GM21367 (cell line): ENCODE results near the gene TSPEAR.

Experiments
- ATAC-seq: cut with Tn5 transposase; IDR thresholded peaks from one replicate; pipeline ENCODE4 v1.9.1; 2021; ENCODE audit not compliant: unreplicated experiment

TSPEAR gene

GRCh38 chr21:44521928-44522752 lies 189.2 kb downstream of the TSPEAR start:
- ATAC-seq: no peak

GRCh38 chr21:44521301-44521927 lies 190.0 kb downstream of the TSPEAR start:
- no peak for ATAC-seq

DNA sequence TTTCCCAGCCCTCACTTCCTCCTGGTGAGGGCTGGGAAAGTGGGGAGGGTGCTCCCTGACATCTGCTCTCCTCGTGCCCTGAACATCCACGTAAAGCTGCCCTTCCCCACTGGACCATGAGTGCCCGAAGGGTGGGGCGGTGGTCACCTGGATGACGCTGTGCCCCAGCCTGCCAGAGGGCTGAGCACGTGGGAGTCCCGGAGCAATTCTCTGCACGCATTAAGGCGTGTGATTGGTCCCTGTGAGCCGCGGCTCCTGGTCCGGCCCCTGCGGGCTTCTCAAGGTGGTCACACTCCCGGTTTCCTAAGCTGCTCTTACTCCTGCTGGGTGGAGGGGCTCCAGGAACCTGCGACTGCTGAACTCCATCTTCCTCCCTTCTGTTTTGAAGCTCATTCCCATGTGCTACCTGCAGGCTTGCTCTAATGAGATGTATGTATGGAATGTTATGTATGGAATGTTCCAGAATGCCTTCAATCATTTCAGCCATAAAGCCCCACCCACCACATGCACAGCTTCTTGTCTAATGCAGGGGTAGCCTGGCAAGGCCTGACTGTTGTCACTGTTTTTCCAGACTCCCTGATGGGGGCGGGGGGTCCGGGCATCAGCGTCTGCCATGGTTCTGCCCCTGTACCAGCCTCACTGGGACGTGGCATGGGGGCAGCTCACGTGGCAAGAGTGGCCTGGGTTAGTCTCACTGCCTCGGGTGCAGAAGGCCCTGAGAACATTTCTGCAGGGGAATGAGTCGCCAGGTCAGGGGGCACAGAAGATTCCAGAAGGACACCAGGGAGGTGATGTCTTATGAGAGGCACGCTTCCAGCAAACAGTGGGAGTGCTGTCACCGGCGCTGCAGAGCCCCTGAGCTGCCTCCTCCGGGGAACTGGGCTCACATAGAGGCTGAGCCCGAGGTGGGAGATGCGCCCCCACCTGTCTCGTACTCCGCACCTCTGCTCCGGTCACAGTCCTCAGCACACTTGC lies 190.8 kb downstream of the TSPEAR start:
- ATAC-seq: no peak

GRCh38 chr21:44519346-44520325 lies 191.7 kb downstream of the TSPEAR start:
- ATAC-seq: no peak

- no peak for ATAC-seq
Observed at GRCh38 chr21:44518686-44519085, 192.7 kb downstream of the TSPEAR start.

- ATAC-seq: no peak
Observed at GRCh38 chr21:44517175-44517899, 194.0 kb downstream of the TSPEAR start.

GRCh38 chr21:44516828-44517174 lies 194.6 kb downstream of the TSPEAR start:
- ATAC-seq: no peak

DNA sequence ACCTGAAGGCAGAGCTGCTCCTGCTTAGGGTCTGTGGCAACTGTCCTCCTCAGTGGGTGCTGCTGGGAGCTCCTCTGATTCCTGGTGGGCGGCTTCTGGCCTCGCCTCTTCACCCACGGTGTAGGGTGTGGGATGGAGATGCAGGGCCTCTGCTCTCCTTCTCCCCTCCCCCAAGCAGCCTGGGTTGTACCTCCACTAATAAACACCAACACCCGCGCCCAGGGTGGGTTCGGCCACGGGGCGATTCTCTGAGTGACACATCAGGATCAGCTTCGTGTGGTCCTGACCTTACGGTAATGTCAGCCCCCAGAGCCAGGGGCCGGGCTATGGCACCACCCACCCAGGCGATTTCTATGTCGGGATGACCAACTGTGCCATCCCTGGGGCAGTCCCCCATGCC lies 195.0 kb downstream of the TSPEAR start:
- ATAC-seq: no peak

DNA sequence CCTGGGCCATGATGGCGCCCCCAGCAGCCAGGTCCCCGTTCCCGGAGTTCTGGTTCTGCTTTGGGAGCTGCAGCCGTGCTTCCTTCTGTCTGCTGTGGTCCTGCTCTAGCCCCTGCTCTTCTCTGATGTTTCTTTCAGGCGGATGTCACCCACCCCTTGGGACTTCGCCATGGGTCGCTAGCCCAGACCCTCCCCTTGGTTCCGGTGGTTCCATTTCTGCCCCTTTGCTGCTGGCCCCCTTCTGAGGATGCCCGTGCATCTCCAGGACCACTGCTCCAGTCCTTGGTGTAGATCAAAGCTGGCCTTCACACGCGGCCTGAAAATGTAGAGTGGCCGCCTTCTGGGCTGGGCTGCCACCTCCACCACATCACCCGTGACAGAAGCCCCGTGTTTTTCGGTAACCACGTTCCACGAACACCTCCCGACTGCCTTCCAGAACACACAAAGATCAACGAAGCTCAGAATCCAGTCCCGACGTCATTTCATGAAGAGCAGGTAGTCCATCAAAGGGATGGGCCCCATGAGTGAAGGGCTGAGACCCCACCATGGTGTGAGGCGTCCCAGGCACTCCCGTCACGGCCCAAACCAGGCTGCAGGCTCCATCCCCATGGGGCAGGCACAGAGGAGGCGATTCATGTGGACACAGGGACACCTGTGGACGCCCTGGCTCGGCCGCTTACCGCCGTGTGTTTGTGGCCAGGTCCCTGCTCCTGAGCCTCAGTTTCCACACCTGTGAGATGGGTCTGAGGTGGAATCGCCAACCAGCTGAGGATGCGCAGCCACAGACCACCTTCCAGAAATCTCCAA lies 195.8 kb downstream of the TSPEAR start:
- no peak for ATAC-seq

- no peak for ATAC-seq
Observed at GRCh38 chr21:44514746-44515358, 196.5 kb downstream of the TSPEAR start.

DNA sequence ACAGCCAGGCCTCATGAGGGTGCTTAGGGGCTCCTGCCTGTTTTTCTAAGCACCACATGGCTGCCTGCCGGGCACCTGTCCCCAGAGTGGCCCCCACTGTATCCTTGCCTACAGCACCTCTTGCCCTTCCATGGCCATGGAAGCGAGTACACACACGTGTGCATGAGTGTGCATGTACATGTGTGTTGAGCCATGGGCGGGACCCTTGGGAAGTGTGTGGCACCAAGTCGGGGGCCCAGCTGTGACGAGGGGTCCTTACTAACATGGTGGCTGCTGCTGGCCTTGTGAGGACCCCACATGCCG lies 197.2 kb downstream of the TSPEAR start:
- ATAC-seq: no peak

GRCh38 chr21:44513389-44514217 lies 197.8 kb downstream of the TSPEAR start:
- no peak for ATAC-seq

- ATAC-seq: no peak
Observed at GRCh38 chr21:44512496-44513388, 198.6 kb downstream of the TSPEAR start.

- no peak for ATAC-seq
Observed at GRCh38 chr21:44511938-44512275, 199.5 kb downstream of the TSPEAR start.

DNA sequence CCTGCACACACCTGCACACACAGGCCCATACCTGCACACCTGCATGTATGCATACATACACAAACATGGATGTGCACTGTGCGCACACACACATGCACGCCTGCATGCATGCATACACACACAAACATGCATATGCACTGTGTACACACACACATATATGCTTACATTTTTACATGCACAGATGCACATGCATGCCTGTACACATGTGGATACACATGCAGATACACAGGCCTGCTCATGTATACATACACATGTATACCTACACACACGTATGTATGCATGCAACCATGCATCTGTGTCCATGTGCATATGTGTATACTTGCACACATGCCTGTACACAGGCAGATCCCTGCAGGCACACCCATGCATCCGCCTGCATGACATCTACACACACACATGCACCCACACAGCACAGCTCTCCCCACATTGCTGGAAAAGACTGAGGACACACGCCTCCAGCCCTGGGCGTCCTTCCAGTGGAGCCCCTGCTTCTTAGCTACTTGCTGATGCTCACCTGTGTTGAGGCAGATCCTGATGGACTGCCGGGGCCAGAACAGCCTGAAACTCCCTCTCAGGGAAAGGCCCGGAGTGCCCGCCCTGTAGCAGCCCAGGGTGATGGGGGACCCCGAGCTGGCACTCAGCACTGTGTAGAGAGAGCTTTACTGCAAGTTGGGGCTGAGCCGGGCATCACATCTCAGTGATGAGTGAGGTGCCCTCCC lies 200.0 kb downstream of the TSPEAR start:
- no peak for ATAC-seq

DNA sequence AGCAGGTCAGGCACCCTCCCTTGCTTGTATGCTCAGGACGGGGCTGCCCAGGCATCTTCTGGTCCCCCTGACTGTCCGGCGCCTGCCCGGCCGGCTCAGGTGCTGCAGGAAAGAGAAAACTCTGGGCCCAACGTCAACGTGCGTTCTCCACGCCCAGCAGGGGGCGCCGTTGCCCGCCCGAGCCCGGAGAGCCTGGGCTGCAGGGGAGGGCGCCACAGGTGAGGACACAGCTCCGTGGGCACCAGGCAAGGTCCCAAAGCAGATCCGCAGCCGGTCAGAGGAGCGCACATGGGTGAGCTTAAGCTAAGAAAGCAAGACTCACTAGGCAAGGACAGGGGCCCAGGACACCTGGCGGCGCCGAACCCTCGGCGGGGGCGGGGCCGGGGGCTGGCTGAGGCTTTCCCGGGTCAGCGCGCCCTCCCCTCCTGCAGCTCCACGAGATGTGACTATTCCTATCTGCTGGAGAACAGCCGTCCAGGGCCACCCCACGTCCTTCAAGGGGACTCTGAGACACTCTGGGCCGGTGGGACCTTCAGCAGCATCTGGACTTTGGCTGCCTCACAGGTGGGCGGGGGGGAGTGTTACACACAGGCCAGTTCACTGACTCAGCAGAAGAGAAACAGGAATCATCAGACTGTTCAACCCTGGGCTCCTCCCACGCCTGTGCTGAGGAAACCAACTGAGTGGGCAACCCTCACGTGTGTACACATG lies 200.7 kb downstream of the TSPEAR start:
- no peak for ATAC-seq
